NCI-H446 (cell line): ENCODE data around the gene SPAG9.

Source experiments
- DNase-seq, 2 experiments: peaks; one replicate each; lab custom pipeline; 2025; lab: John Stamatoyannopoulos, UW

The SPAG9 gene

DNA sequence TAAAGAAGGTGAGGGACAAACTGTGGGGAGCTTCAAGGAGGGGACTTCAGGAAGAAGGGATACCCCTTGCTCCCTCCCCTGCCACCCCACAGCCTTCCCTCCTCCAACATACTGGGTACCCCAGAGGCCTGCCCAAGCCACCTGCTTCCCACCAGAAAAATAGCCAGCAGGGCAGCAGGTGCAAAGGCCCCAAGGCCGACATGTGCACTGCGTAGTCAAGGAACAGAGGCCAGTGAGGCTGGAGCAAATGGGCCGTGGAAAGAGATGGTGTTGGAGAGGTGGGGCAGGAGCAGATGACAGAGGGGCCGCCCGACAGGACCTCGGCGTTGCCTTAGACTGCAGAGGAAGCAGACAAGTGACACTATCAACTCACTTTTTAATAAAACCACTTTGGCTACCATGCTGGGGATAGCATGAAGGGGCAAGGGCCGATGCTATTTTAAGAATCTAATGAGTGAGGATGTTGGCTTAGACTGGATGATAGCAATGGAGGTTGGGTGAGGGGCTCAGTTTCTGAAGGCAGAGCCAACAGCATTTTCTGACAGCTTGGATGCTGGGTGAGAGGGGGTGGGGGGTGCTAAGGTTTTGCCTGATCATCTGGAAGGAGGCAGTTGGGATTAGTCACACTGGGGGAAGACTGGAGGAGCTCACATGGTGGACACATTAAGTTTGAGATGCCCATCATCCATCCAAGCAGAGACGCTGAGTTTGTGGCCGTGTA, 181.7 kb downstream of the SPAG9 start:
- no peak for DNase-seq

DNA sequence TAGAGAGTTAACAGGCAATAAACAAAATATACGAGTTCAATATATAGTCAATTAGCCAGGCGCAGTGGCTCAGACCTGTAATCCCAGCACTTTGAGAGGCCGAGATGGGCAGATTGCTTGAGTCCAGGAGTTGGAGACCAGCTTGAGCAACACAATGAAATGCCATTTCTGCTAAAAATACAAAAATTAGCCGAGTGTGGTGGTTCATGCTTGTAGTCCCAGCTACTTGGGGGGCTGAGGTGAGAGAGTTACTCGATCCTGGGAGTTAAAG, 184.7 kb downstream of the SPAG9 start:
- DNase-seq = no peak

DNA sequence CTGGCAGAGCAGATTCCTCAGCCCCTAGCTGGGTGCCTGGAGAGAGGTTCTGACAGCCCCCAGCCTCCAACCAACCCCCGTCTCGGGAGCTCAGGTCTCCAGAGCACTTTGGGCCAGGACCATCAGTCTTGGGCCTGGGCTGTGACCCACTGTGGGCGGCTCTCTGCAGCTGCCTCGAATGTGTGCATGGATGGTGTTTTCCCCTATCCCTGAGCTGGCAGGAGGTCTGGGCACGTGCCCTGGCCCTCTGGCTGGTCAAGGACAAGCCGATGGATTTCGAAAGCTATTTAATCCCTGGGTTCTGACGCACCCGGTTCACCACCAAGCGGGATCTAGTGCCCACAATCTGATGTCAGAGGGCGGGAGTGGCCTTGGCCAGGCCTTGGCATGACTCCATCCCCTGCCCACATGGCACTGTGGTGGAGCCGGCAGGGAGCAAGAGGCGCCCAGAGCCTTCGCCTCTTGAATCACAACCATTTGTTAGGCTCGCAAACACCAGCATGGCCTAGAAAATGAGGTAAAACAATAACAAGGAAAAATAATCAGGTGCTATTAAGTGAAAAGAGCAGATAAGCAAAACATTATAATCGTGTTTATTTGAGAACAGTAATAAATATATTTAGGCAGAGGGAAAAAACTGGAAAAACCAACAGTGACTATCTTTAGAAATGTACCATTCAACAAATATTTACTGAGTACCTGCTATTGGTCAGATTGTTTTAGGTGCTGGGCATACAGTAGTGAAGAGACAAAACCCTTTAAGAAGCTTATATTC, 185.3 kb downstream of the SPAG9 start:
- DNase-seq = no peak

DNA sequence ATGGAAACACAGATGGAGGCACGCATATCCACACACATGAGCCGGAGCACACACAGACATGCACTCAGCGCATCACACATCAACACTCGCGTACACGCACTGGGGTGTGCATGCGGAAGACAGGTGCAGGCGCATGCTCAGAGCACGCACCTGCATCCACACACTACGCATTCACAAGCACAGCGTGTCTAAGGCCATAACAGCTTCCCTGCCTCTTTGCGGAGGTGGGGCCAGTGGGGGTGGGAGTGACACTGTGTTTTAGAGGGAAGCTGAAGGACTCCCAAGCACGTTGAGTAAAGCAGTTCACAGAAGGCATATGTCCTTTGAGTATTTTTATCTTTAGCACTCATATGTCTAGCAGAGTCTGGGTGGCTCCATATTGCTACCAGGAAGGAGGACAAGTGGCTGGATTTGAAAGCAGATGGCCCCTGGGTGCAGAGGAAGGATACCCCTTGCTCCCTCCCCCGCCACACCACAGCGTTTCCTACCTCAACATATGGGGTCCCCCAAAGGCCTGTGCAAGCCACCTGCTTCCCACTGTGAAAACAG, 185.9 kb downstream of the SPAG9 start:
- DNase-seq = no peak

DNA sequence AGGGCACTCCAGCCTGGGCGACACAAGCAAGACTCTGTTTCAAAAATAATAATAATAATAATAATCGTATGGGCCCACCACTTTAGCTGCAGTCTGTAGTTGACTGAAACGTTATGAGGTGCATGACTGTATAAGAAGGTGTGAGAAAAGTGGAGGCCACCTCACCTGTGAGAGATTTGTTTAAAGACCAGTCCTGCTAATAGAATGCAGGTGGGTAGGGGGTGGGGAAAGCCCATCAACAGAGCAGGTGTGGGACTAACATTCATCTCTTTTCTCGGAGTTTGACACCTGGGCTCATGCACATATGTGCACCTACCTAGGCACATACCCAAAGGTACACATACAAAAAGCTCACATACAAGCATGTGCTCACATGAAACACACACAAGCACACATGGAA, 186.5 kb downstream of the SPAG9 start:
- no peak for DNase-seq

DNA sequence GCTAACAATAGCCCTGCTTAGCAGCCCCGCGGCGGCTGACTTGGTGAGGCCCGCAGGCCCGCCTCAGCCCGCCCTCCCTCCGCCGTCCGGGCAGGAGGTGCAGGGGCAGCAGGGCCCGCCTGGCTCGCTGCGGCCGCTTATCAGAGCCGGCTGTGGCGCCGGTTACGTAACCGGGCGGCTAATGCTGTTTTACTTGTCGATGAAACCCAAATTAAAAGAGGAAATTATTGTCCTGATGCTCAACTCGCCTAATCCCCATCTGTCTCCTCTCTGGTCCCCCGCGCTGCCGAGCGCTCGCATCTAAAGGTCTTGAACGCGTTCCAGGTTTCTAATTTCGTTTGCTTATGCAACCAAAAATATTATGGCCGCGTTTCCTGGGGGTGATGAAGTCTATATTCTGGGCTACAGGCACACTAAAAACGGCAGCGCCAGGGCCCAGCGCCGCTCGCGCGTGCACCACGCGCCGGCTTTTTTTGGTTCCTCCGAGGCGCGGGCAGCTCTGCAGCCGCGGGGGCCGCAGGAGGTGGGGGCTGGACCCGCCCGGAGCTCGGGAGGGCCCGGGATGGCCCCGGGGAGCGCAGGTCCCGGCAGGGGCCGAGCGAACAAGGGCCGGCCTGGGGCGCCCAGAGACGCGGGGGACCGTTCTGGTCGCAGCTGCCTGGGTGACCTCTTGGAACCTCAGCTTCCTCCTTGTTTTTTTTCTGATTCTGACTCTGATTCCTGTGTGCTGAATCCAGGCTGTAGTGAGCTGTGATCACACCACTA, 189.3 kb downstream of the SPAG9 start:
- DNase-seq = peak; percentile 83 to 92

DNA sequence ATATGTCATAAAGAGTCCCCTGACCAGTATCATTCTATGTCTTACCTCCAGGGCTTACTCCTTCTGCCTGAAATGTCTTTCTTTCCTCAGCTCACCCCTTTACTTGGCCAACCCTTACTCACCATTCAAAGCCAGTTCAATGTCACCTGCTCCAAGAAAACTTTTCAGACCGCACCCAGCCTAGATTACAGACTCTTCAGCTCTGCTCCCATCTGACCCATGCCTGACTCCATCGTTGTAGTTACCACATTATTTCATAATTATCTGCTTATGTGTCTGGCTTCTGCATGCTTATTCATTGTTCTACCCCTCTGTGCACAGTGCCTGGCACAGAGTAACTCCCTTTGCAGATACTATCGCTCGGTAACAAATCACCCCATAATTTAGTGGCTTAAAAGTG, 192.0 kb downstream of the SPAG9 start:
- DNase-seq = no peak

DNA sequence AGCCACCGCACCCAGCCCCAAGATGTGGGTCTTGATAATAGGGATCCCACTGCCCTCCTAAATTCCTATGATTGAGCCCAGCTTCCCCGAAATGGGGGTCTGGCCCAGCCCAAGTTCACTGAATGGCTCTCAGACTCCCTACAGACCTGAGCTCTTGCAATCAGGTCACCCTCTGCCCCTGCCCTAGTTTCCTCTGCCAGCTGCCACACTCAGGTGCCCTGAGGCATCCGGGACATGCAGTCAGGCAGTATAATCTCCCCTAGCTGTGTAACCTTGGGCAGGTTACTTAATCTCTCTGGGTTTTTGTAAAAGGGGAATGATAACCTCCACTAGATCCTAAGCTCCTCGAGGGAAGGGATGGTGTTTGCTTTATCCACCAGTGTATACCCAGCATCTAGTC, 193.4 kb downstream of the SPAG9 start:
- DNase-seq = no peak

DNA sequence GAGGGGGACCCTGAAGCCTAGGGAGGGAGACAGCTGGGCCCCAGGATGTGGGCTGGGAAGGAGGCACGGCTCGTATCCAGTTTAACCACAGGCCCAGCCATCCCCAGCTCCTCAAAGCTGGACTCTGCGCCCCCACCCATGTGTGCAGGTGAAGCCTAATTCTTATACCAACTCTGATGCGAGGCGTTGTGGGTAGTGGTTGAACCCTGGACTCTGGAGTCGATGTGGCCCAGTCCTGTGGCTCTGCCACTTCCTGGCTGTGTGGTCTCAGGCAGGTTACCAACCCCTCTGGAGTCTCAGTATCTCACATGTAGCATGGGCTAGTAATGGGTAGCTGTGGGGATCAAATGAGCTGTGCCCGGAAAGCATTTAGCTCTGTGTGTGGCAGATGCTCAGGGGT, 194.1 kb downstream of the SPAG9 start:
- no peak for DNase-seq

DNA sequence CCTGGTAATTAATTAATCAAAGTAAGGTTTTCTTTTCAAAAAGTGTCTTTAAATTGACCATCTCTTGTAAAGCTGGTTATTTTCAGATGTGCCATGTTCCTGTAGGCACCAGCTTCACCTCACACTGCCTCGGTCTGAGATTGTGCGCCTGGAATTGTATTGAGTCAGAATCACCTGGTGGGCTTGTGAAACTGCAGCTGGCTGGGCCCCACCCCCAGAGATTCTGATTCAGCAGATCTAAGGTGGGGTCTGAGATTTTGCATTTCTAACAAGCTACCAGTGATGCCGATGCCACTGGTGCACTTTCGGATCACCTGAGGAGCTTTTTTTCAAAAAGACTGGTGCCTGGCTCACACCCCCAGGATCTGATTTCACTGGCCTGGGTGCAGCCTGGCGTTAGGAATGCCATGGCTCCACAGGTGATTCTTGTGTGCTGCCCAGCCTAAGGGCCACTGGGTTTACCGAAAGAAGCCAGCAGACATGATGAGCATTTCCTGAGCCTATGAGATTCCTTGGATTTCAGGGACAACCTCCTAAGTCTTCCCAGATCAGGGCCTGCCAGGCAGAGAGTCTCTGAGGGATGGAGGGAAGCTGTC, 195.3 kb downstream of the SPAG9 start:
- DNase-seq = no peak

DNA sequence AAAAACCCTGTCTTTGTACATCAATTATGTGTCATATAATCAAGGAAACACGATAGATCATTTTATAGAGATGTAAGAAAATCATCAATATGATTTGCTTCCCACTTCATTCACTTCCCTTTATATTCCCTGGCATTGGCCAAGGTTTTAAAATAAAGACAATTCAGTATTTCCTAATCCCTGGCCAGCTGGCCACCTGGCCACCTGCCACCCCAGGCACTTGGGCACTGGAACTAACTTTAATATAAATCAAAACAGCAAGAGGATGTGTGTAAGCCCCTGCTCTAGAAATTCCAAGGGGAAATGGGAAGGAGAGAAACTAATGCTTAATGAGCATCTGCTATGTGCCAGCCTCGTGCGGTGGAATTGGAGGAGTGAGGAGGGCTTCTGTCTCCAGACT, 195.9 kb downstream of the SPAG9 start:
- DNase-seq = peak in 1 of 2 experiments; percentile 43

DNA sequence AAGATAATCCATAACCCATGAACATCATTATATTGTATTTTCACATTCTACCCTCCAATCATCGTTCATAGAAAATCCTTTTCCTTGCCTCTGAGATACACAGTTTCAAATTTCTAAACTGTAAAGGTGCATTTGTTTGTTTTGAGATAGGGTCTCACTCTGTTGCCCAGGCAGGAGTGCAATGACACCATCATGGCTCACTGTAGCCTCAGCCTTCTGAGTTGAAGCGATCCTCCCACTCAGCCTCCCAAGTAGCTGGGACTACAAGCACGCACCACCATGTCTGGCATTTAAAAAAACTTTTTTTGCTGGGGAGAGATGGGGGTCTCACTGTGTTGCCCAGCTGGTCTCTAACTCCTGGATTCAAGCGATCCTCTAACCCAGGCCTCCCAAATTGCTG, 196.4 kb downstream of the SPAG9 start:
- DNase-seq = no peak

DNA sequence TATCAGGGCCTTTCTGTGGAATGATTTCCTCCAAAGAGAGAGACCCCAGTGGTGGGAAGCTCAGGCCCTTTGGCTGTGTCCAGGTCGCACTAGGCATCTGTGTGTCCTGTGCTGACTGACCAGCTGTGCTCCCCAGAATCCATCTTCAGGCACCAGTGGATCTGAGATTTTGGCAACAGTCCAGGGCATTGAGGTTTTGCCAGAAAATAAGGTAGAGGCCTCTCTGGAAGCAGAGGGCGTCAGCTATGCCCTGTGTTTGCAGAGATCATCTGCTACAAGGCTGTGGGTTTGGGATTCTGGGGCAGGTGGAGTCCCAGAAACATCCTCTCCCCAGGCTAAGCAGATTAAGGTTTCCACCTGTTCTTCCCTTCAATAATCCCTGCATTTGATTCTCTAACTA, 197.1 kb downstream of the SPAG9 start:
- DNase-seq = peak in 1 of 2 experiments; percentile 42

DNA sequence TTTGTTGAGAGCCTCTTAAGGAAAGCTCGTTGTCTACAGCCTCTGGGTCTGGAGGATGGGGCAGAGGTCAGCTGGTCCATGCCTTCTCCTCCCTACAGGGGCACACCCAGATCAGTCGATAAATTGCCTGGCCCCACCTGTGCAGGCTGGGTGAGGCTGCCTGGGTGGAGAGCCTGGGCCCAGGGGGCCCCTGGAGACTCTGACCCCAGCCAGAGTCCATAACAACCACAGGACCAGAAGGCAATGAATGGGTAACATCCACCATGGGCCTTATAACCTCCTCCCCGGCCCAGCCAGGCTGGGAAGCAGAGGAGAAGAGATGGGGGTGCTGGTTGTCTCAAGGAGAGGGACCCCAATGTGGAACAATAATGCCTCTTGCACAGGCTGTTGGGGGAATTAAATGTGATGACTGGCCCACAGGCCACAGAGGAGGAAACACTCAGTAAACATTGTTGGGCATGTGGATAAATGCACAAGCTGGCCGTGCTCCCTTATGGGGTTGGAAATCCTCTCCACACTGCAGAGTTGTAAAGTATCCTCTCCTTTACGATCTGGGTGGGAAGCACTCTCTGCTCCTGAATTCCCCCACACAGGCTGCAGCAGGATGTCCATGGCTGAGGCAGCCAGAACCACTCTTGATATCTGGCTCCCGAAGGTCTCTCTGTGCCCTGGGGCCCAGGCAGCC, 197.8 kb downstream of the SPAG9 start:
- no peak for DNase-seq

DNA sequence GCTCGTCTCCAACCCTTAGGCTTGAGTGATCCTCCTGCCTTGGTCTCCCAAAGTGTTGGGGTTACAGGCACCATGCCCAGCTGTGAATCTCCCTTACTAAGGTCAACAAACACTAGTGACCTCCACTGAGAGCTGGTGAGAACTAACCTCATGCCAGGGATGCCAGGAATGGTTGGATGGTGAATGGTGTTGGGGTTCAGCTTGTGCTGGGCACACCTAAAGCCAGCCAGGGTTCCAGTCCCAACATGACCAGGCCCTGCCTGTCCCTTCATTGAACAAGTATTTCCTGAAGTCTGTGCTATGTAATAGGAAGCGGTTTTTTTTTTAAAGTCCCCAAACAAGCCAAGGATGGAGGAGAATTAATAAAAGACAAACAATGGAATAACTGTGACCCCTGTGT, 198.6 kb downstream of the SPAG9 start:
- DNase-seq = no peak

DNA sequence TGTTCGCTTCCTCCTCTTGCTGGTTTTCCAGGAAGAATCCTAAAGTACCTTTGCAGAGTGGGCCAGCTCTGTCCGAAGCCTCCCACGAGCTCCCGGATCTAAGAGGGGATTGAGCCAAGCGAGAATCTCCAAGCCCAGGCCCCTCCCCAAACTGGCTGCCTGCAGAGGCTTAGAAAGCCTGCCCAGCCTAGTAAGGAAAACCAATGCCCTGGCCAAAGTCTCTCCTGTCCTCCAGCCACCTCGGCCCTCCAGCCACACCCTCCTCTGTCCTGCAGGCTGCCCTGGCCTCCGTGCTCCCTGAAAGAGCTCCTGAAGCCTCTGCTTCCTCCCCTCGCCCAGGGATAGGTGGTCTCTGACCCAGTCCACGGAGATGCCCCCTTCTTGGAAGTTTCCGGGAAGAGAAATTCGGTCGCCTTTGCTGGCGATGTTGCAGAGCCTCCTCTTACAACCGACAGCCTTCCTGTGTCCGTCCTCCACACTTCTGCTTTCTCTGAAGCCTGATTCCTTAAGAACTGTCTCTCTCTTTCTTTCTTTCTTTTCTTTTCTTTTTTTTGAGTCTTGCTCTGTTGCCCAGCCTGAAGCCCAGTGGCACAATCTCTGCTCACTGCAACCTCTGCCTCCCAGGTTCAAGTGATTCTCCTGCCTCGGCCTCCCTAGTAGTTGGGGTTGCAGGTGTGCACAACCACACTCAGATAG, 199.6 kb downstream of the SPAG9 start:
- DNase-seq = no peak

DNA sequence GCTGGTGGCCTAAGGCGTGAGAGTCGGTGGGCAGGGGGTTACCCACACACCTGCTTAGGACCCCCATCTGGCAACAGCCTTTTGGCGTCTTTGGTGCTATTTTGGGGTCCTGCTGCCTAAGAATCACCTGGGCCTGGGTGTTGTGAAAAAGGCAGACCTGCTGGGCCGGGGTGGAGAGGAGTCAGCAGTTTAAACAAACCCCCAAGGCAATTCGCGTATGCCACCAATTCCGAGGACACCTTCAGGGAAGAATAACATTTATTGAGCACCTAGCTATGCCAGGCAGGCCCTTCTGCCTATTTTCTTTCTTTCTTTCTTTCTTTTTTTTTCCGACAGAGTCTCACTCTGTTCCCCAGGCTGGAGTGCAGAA, 200.6 kb downstream of the SPAG9 start:
- DNase-seq = no peak

DNA sequence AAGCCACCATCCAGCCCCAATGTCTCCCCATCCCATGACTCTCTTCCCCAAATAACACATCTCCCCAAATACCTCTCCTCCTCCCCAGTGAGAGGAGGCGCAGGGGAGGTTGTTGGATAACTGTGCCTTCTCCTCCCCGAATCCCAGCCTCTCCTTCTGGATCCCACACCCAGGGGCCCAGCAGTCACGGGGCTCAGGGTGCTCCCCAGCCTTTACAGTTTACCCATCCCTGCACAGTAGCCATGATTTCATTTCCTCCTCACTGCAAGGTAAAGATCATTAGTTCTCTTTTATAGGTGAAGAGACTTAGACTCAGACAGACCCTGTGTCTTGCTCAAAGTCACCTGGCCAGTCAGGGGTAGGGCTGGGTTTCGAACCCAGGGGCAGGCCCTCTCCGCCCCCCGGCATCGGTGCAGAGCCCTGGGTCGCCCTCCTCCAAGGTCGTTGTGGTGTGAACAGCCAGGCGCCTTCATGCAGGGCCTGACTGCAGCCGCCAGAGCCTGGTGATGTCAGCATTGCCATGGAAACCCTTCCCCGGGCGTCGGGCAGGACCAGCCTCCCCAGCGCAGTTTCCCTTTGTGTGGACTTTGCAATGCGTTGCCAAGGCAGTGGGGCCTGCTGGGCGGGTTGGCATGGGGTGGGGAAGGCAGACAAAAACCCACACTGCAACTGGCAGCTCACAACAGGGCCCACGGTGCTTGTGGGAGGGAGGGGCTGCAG, 201.2 kb downstream of the SPAG9 start:
- DNase-seq = peak; percentile 94

DNA sequence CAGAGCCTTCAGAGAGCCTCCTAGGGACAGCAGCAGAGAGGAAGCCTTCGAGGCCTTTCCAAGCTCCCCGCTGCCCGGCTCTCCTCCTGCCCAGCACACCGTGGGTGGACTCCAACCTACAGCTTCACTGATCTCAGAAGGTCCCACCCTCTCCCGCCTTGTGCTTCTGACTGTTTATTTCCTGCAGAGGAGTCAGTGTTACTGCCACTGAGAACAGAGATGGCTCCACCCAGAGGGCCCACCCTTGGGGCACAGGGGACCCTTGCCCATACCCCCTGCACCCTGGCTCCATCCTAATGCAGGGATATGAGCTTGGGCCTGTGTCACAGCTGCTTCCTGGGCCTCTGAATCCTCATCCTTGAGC, 201.8 kb downstream of the SPAG9 start:
- no peak for DNase-seq

DNA sequence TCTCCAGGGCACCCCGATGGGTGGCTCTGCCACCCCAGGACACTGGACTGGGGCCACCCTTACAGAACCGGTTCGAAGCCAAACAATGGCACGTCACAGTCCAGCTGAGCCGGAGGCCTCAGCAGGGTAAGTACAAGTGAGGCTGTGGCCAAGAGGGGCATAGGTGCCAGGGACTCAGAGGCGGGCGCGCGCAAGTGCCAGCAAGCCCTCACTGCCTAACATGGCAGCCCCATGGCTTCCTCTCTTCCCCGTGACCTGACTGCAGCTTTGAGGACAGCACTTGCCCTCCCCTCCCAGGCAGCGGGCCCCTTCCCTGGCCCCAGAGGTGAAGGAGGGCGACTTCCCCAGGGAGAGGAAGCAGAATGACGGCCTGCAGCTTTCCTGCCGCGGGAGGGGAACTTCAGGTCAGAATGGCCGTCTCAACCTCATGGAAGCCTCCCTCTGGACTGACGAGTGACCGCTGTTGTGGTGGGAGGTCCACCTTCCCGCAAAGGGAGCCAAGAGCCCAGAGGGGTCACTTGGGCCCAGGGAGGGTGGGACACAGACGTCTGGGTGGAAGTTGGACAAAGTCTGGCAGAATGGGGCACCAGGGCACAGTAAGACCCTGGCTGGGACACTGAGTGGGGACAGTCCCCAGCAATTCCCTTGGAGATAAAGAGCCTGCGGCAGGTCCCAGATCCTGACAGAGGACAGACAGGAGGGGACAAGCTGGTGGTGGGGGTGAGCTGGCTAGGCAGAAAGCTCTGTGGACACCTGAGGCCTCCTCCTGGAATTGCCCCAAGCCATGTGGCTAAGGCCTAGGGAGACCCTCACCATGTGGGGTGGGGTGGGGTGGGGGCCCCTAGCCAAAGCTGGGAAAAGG, 202.4 kb downstream of the SPAG9 start:
- no peak for DNase-seq
